Gastroesophageal sphincter (tissue), 4 donors: ENCODE measurements around the gene TBCE. TPM values are rescaled to one million over a fixed set of nuclear protein-coding genes. Genes with fewer than 3 reads are reported as not detected.

Source experiments
- ATAC-seq: fragments of 150-250 bp; one replicate; pipeline ENCODE4 v1.9.1; 2016; ENCODE audit warnings: mild to moderate bottlenecking, moderate library complexity
- H3K27ac ChIP-seq, 4 donors: fragments of 200-600 bp; sonication (generic) in 3 of 4; 1 replicate in 3 of 4; 2 replicates in 1 of 4; pipeline ENCODE4 v1.5.1; 2016 to 2019
- H3K27me3 ChIP-seq: fragments of 200-600 bp; sonication (generic); one replicate; pipeline ENCODE4 v1.5.1; 2019
- H3K36me3 ChIP-seq, 2 donors: fragments of 200-600 bp; sonication (generic); one replicate each; pipeline ENCODE4 v1.5.1; 2019; ENCODE audit warnings: control low read depth in 1 of 2
- H3K4me1 ChIP-seq, 3 donors: fragments of 200-600 bp; sonication (generic); 1 replicate in 2 of 3; 2 replicates in 1 of 3; pipeline ENCODE4 v1.5.1; 2016 to 2019; ENCODE audit warnings: control low read depth in 2 of 3
- H3K4me3 ChIP-seq, 2 donors: fragments of 200-600 bp; sonication (generic); one replicate each; pipeline ENCODE4 v1.5.1; 2019; ENCODE audit warnings: mild to moderate bottlenecking in 1 of 2, moderate library complexity in 1 of 2
- H3K9me3 ChIP-seq, 3 donors: fragments of 200-600 bp; sonication (generic); one replicate each; pipeline ENCODE4 v1.5.1; 2017 to 2019; ENCODE audit warnings: control low read depth in 2 of 3
- CTCF ChIP-seq, 4 experiments: fragments of 200-600 bp in 2 of 4; fragments of 450-650 bp in 2 of 4; sonication (generic) in 1 of 4; IDR thresholded peaks; one replicate each; pipeline ENCODE4 v1.5.1; 2017 to 2019; ENCODE audit warnings: antibody characterized with exemption in 4 of 4, mild to moderate bottlenecking in 2 of 4, moderate library complexity in 2 of 4
- EP300 ChIP-seq: sonication (generic); formaldehyde crosslinking; IDR thresholded peaks from one replicate; pipeline ENCODE4 v1.6.1; 2017; ENCODE audit warnings: antibody characterized with exemption, mild to moderate bottlenecking
- POLR2A ChIP-seq, 2 donors: fragments of 450-650 bp; IDR thresholded peaks; one replicate each; pipeline ENCODE4 v1.6.1; 2017; ENCODE audit warnings: antibody characterized with exemption in 2 of 2, mild to moderate bottlenecking in 2 of 2, moderate library complexity in 1 of 2
- POLR2AphosphoS5 ChIP-seq: sonication (generic); formaldehyde crosslinking; IDR thresholded peaks from one replicate; pipeline ENCODE4 v1.6.1; 2017; ENCODE audit warnings: antibody characterized with exemption
- WGBS, 2 donors: methylation state at CpG; one replicate each; pipeline ENCODE4 v1.1.5; 2018; ENCODE audit warnings: low coverage in 1 of 2; 5-methylcytosine and 5-hydroxymethylcytosine counted together
- small RNA-seq, 4 donors: library from RNA; depleted of rRNA; stranded (forward); fragments of <200 nt; gene quantifications; one replicate each; pipeline ENCODE3, GENCODE V24; 2016
- total RNA-seq, 4 donors: library from RNA; depleted of rRNA; stranded (reverse); fragments of >200 nt; gene quantifications; one replicate each; pipeline ENCODE4 v1.1.0, GENCODE V29; 2016

Gene TBCE
- total RNA-seq, 4 donors from 2014 or later: 13.9 to 22.7 (median 15.4) TPM

GRCh38 chr1:235491644-235492043, 124.4 kb downstream of the TBCE start:
- 81 to 89% methylated on average over 3 of the region's 3 CpGs for WGBS, 2 donors
- Histone ChIP-seq H3K27ac (no peak overlapping the region), H3K4me3 (no peak overlapping the region), H3K27me3 (no peaks in the 10 kb centered on the region), H3K36me3 (peaks cover 0 to 67% of the 10 kb centered on the region in 2 donors), H3K4me1 (peaks cover 0 to 14% (median 0%) of the 10 kb centered on the region in 3 donors), H3K9me3 (no peaks in the 10 kb centered on the region)
- ATAC-seq: no peak
- TF ChIP-seq EP300 (no peak), POLR2A (IDR thresholded peaks at IDR 0.05) (no peak), CTCF (IDR thresholded peaks at IDR 0.05) (no peak), POLR2AphosphoS5 (no peak)

GRCh38 chr1:235494531-235494930, 127.3 kb downstream of the TBCE start:
- Histone ChIP-seq H3K27me3 (no peaks in the 10 kb centered on the region), H3K4me1 (peaks cover 0 to 26% (median 0%) of the 10 kb centered on the region in 3 donors), H3K9me3 (no peaks in the 10 kb centered on the region), H3K4me3 (no peak overlapping the region), H3K27ac (no peak overlapping the region), H3K36me3 (peaks cover 0 to 41% of the 10 kb centered on the region in 2 donors)
- TF ChIP-seq CTCF (IDR thresholded peaks at IDR 0.05): no peak
- ATAC-seq: no peak
- 89 to 90% methylated on average over 5 to 9 of the region's 9 CpGs for WGBS, 2 donors

GRCh38 chr1:235495030-235495429, 127.8 kb downstream of the TBCE start:
- peaks cover 0 to 36% of the 10 kb centered on the region in 2 donors for H3K36me3 ChIP-seq
- H3K4me1 ChIP-seq: peaks cover 0 to 31% (median 0%) of the 10 kb centered on the region in 3 donors
- ATAC-seq: no peak
- no peak overlapping the region for H3K4me3 ChIP-seq
- H3K27me3 ChIP-seq: no peaks in the 10 kb centered on the region
- TF ChIP-seq POLR2AphosphoS5: no peak
- no peak for TF ChIP-seq CTCF (IDR thresholded peaks at IDR 0.05)
- TF ChIP-seq POLR2A (IDR thresholded peaks at IDR 0.05): no peak
- TF ChIP-seq EP300: no peak
- H3K9me3 ChIP-seq: no peaks in the 10 kb centered on the region
- 92 to 93% methylated on average over 5 of the region's 5 CpGs for WGBS, 2 donors
- H3K27ac ChIP-seq: no peak overlapping the region

GRCh38 chr1:235495551-235495950, 128.3 kb downstream of the TBCE start:
- ATAC-seq: no peak
- Histone ChIP-seq H3K4me3 (no peak overlapping the region), H3K27me3 (no peaks in the 10 kb centered on the region), H3K36me3 (peaks cover 0 to 36% of the 10 kb centered on the region in 2 donors), H3K27ac (no peak overlapping the region), H3K9me3 (no peaks in the 10 kb centered on the region), H3K4me1 (peaks cover 0 to 35% (median 0%) of the 10 kb centered on the region in 3 donors)
- no peak for TF ChIP-seq EP300
- no peak for TF ChIP-seq CTCF (IDR thresholded peaks at IDR 0.05)
- no peak for TF ChIP-seq POLR2A (IDR thresholded peaks at IDR 0.05)
- no peak for TF ChIP-seq POLR2AphosphoS5
- WGBS, 2 donors: 51 to 62% methylated on average over 2 of the region's 2 CpGs

- no peaks in the 10 kb centered on the region for H3K9me3 ChIP-seq
- ATAC-seq: no peak
- H3K36me3 ChIP-seq: no peaks in the 10 kb centered on the region
- H3K27ac ChIP-seq: peak overlapping the region in 3 of 4 donors; percentile 70 to 100 (median 99)
- H3K27me3 ChIP-seq: no peaks in the 10 kb centered on the region
- H3K4me1 ChIP-seq: peaks cover 0 to 50% (median 0%) of the 10 kb centered on the region in 3 donors
- H3K4me3 ChIP-seq: no peak overlapping the region
- TF ChIP-seq POLR2AphosphoS5: no peak
- WGBS, 2 donors: 71 to 83% methylated on average over 5 of the region's 5 CpGs
These were observed 133.8 kb downstream of the TBCE start for GRCh38 chr1:235500971-235501540.

Small RNA genes lying within 50 kb of the gene (small RNA-seq; reads per million reads assigned to genes)
- 0 reads per million in 4 donors for gene AL391994.1
- gene RPS21P1: 0 to 0.09 (median 0) reads per million in 4 donors

Other genes with a start within 250 kb of the TBCE start
- gene TOMM20, start 238.6 kb upstream of the TBCE start, total RNA-seq: 100 to 1,000 TPM in 2 of 4 donors, 10 to 100 TPM in 2; 57.8 to 111 (median 99.1) TPM
- 10 to 100 TPM; 42.3 to 65.2 (median 55.3) TPM for gene RBM34, start 206.2 kb upstream of the TBCE start, total RNA-seq
- gene ARID4B, start 39.2 kb upstream of the TBCE start, total RNA-seq: 10 to 100 TPM; 26.7 to 49.2 (median 39.1) TPM
- 10 to 100 TPM; 30.5 to 36.2 (median 31.3) TPM for gene GGPS1, start 38.9 kb upstream of the TBCE start, total RNA-seq
- 10 to 100 TPM; 63.3 to 73.1 (median 70.6) TPM for gene B3GALNT2, start 137.0 kb downstream of the TBCE start, total RNA-seq